GM10266 (cell line): ENCODE results near the gene HEXIM2.

Experiments used
- DNase-seq: peaks from one replicate; pipeline ENCODE4 v3.0.0; 2012; ENCODE audit errors: extremely low spot score
- CTCF ChIP-seq: IDR thresholded peaks from 2 replicates; pipeline ENCODE4 v1.5.1; 2012; ENCODE audit warnings: mild to moderate bottlenecking, low read depth; ENCODE audit not compliant: control insufficient read depth, insufficient read depth; ENCODE audit errors: missing control alignments

HEXIM2 gene

GRCh38 chr17:45172541-45173286 lies 11.0 kb downstream of the HEXIM2 start:
- TF ChIP-seq CTCF: no peak
- peak; percentile 44 for DNase-seq

GRCh38 chr17:45175759-45176115 lies 14.1 kb downstream of the HEXIM2 start:
- no peak for DNase-seq
- no peak for TF ChIP-seq CTCF

GRCh38 chr17:45177563-45177962 lies 15.9 kb downstream of the HEXIM2 start:
- TF ChIP-seq CTCF: no peak
- DNase-seq: no peak

GRCh38 chr17:45184144-45184543 lies 22.5 kb downstream of the HEXIM2 start:
- no peak for TF ChIP-seq CTCF
- DNase-seq: no peak

- no peak for TF ChIP-seq CTCF
- no peak for DNase-seq
Observed at GRCh38 chr17:45186801-45187354, 25.2 kb downstream of the HEXIM2 start.

- no peak for DNase-seq
- no peak for TF ChIP-seq CTCF
Observed at GRCh38 chr17:45189009-45189408, 27.3 kb downstream of the HEXIM2 start.

GRCh38 chr17:45190503-45191255 lies 29.0 kb downstream of the HEXIM2 start:
- no peak for TF ChIP-seq CTCF
- no peak for DNase-seq
